GM21619 (cell line): Measurements from ENCODE around the gene MGRN1.

ENCODE experiments used
- ATAC-seq: cut with Tn5 transposase; IDR thresholded peaks from one replicate; pipeline ENCODE4 v1.9.1; 2021; ENCODE audit not compliant: unreplicated experiment

The MGRN1 gene

GRCh38 chr16:4685776-4686496 lies 61.3 kb downstream of the MGRN1 start:
- ATAC-seq = no peak

GRCh38 chr16:4686497-4687210 lies 62.0 kb downstream of the MGRN1 start:
- no peak for ATAC-seq

- no peak for ATAC-seq
These were observed 62.8 kb downstream of the MGRN1 start for GRCh38 chr16:4687416-4687815.

GRCh38 chr16:4687946-4688673 lies 63.5 kb downstream of the MGRN1 start:
- no peak for ATAC-seq

- no peak for ATAC-seq
These were observed 64.0 kb downstream of the MGRN1 start for GRCh38 chr16:4688674-4689045.

GRCh38 chr16:4689091-4689671 lies 64.6 kb downstream of the MGRN1 start:
- no peak for ATAC-seq

GRCh38 chr16:4689864-4690704 lies 65.5 kb downstream of the MGRN1 start:
- no peak for ATAC-seq

- no peak for ATAC-seq
These were observed 66.5 kb downstream of the MGRN1 start for GRCh38 chr16:4690946-4691665.

- ATAC-seq = no peak
These were observed 67.2 kb downstream of the MGRN1 start for GRCh38 chr16:4691666-4692412.

GRCh38 chr16:4692460-4693295 lies 68.1 kb downstream of the MGRN1 start:
- peak; percentile 9 for ATAC-seq

- ATAC-seq = peak; percentile 90
These were observed 68.8 kb downstream of the MGRN1 start, which contains the start of gene NUDT16L1 for GRCh38 chr16:4693296-4693955. NUDT16L1 (plus strand) TSS chr16:4693562; CDS start chr16:4693727, 165 bp downstream.

GRCh38 chr16:4693956-4694641 lies 69.5 kb downstream of the MGRN1 start:
- ATAC-seq = peak; percentile 4

- ATAC-seq = no peak
These were observed 70.2 kb downstream of the MGRN1 start for GRCh38 chr16:4694642-4695451.

- no peak for ATAC-seq
These were observed 71.0 kb downstream of the MGRN1 start for GRCh38 chr16:4695473-4696171.

GRCh38 chr16:4696172-4696904 lies 71.7 kb downstream of the MGRN1 start:
- no peak for ATAC-seq
